ENCODE measurements around the gene ZDHHC22.

DNA sequence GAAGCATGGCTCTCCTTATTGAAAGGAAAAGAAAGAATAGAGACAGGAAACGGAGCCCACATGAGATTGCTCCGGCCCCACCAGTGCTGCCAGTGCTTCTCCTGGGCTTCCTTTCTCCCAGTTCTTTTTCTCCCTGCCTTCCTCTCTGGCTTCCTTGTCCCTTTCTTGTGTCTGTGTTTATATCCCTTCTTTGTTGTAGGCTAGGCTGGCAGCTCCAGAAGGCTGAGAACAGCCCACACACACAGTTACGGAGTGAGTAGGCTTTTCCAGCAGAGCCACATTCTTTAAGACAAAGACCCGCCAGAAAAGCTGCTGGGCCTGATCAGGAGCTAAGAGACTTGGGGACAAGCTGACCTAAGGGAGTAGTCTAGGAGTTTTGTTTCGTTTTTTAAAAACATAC, 30.6 kb downstream of the ZDHHC22 start:
- TF ChIP-seq, protein P1, sequence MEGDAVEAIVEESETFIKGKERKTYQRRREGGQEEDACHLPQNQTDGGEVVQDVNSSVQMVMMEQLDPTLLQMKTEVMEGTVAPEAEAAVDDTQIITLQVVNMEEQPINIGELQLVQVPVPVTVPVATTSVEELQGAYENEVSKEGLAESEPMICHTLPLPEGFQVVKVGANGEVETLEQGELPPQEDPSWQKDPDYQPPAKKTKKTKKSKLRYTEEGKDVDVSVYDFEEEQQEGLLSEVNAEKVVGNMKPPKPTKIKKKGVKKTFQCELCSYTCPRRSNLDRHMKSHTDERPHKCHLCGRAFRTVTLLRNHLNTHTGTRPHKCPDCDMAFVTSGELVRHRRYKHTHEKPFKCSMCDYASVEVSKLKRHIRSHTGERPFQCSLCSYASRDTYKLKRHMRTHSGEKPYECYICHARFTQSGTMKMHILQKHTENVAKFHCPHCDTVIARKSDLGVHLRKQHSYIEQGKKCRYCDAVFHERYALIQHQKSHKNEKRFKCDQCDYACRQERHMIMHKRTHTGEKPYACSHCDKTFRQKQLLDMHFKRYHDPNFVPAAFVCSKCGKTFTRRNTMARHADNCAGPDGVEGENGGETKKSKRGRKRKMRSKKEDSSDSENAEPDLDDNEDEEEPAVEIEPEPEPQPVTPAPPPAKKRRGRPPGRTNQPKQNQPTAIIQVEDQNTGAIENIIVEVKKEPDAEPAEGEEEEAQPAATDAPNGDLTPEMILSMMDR (IDR thresholded peaks at IDR 0.05) = no peak
- TF ChIP-seq EP300 (IDR thresholded peaks at IDR 0.05) = peak in 1 of 2 donors; percentile 91
